ENCODE measurements around the gene CCDC86. TPM values are rescaled to one million over a fixed set of nuclear protein-coding genes. Genes with fewer than 3 reads are reported as not detected.

The CCDC86 gene
- total RNA-seq, 4 donors from 2014 or later: 32.5 to 46.3 (median 40.3) TPM

DNA sequence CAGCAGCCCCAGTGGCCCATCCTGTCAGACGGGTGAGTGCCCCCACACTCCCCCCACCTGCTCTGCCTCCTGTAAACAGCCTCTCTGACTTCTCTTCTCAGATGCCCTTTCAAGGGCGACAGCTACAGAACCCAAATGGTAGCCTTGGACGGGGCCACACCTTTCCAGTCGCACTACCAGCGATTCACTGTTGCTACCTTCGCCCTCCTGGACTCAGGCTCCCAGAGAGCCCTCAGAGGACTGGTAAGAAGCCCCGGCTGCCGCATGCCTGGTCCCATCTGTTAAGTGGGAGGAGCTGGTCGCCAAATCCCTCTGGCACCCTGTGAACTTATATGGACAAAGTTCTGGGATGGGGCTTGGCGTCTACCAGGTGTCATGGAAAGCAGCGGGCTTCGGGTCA, 31.6 kb downstream of the CCDC86 start:
- H3K9me3 ChIP-seq: no peaks in the 10 kb centered on the region
- whole genome bisulfite sequencing: 82% methylated on average over 12 of the region's 12 CpGs
- DNase-seq (ENCODE audit: low spot score in 2 of 2): peak in 1 of 2 donors; percentile 70
- H3K36me3 ChIP-seq: peaks cover 10% of the 10 kb centered on the region
- no peak overlapping the region for H3K4me3 ChIP-seq
- H3K27ac ChIP-seq: no peak overlapping the region
- H3K27me3 ChIP-seq: no peaks in the 10 kb centered on the region
- TF ChIP-seq EP300 (IDR thresholded peaks at IDR 0.05): no peak
- H3K4me1 ChIP-seq: peaks cover 6% of the 10 kb centered on the region

DNA sequence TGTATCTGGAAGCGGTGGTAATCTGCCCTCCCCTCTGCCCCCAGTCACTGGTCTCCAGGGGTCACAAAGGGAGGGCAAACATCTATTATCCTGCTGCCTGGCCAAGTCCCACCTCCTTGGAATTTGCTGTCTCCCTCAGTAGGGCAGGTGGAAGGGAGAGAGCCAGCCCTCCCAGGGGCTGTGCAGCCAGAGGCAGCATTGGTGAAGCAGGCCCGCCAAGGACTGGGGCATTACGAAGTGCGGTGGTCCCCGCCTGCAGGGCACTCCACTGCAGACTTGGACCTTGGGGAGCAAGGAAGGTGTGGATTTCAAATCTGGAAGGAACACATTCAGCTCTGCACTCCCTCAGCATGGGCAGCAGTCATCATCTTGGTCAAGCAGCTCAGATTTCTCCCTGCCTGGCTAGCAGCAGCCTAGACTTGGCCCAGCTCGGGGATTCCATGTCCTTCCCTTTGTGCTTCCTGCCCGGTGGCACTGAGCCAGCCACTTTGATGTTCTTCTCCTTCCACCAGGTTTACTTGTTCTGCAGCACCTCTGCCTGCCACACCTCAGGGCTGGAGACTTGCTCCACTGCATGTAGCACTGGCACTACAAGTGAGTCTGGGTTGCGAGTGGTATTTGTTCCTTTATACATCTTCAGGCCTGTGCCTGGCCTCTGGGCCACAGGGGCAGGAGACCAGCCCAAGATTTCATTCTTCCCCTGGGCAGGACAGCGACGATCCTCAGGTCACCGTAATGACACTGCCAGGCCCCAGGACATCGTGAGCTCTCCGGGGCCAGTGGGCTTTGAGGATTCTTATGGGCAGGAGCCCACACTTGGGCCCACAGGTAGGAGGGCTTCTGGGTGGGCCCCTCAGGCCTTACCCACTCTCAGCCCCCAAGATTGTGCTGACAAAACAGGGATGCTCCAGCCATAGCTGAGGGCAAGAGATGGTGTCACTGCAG, 32.8 kb downstream of the CCDC86 start:
- no peak overlapping the region for H3K27ac ChIP-seq
- peaks cover 6% of the 10 kb centered on the region for H3K4me1 ChIP-seq
- H3K4me3 ChIP-seq: no peak overlapping the region
- peak in 1 of 2 donors; percentile 60 for DNase-seq (ENCODE audit: low spot score in 2 of 2)
- H3K27me3 ChIP-seq: no peaks in the 10 kb centered on the region
- peaks cover 16% of the 10 kb centered on the region for H3K36me3 ChIP-seq
- WGBS: 86% methylated on average over 9 of the region's 13 CpGs
- no peaks in the 10 kb centered on the region for H3K9me3 ChIP-seq
- TF ChIP-seq POLR2A (IDR thresholded peaks at IDR 0.05): no peak
- no peak for TF ChIP-seq EP300 (IDR thresholded peaks at IDR 0.05)
- TF ChIP-seq POLR2AphosphoS5 (IDR thresholded peaks at IDR 0.05): no peak
- TF ChIP-seq, protein P1, sequence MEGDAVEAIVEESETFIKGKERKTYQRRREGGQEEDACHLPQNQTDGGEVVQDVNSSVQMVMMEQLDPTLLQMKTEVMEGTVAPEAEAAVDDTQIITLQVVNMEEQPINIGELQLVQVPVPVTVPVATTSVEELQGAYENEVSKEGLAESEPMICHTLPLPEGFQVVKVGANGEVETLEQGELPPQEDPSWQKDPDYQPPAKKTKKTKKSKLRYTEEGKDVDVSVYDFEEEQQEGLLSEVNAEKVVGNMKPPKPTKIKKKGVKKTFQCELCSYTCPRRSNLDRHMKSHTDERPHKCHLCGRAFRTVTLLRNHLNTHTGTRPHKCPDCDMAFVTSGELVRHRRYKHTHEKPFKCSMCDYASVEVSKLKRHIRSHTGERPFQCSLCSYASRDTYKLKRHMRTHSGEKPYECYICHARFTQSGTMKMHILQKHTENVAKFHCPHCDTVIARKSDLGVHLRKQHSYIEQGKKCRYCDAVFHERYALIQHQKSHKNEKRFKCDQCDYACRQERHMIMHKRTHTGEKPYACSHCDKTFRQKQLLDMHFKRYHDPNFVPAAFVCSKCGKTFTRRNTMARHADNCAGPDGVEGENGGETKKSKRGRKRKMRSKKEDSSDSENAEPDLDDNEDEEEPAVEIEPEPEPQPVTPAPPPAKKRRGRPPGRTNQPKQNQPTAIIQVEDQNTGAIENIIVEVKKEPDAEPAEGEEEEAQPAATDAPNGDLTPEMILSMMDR (IDR thresholded peaks at IDR 0.05): no peak

DNA sequence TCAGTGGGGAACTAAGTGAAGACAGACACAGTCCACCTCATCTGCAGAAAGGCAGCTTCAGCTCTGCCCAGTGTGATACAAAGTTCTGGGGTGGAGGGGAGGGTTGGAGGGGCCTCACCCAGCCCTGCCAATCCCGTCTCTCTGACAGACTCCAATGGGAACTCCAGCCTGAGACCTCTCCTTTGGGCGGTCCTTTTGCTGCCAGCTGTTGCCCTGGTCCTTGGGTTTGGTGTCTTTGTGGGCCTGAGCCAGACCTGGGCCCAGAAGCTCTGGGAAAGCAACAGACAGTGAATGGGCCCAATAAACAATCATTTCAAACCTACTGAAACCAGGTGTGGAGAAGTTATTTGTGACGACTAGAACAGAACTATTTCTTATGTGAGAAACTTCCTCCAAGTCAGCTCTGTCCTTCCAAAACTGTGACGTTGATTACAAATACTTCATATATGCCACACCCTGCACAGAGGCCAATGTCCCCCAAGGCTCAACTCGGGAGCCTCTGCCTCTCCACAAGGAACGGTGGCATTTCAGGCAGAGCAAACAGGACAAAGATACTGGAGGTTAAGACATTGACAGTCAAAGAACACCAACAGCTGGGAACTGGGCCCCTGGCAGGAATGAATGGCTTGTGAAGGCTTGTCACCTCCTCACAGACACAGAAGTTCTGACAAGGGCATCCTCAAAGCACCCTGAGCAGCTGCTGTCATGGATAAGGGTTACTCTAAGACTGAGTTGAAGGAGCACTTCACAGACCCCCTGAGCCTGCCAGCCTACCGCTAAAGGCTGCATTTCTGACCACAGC, 33.7 kb downstream of the CCDC86 start:
- 62% methylated on average over 5 of the region's 7 CpGs for WGBS
- H3K9me3 ChIP-seq: no peaks in the 10 kb centered on the region
- TF ChIP-seq POLR2AphosphoS5 (IDR thresholded peaks at IDR 0.05): no peak
- TF ChIP-seq, protein P1 (IDR thresholded peaks at IDR 0.05): no peak
- no peak for TF ChIP-seq POLR2A (IDR thresholded peaks at IDR 0.05)
- peaks cover 24% of the 10 kb centered on the region for H3K36me3 ChIP-seq
- DNase-seq (ENCODE audit: low spot score in 2 of 2): peak in 1 of 2 donors; percentile 47
- peaks cover 6% of the 10 kb centered on the region for H3K4me1 ChIP-seq
- no peak overlapping the region for H3K4me3 ChIP-seq
- H3K27ac ChIP-seq: no peak overlapping the region
- H3K27me3 ChIP-seq: no peaks in the 10 kb centered on the region

DNA sequence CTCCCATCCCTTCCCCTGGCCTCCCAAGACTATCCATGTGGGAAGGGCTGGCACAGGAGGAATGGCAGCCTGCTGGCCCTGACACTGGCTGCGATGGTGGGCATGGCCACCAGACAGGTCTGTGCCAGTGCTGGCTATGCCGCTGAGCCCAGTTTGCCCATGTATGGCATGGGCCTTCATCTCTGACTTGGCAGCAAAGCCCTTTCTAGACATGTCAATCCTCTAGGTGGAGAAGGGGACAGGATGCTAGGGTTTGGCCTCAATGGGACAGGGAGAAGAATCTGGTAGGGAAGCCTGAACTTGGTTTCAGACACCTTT, 34.2 kb downstream of the CCDC86 start:
- WGBS: 83% methylated on average over 1 of the region's 2 CpGs

DNA sequence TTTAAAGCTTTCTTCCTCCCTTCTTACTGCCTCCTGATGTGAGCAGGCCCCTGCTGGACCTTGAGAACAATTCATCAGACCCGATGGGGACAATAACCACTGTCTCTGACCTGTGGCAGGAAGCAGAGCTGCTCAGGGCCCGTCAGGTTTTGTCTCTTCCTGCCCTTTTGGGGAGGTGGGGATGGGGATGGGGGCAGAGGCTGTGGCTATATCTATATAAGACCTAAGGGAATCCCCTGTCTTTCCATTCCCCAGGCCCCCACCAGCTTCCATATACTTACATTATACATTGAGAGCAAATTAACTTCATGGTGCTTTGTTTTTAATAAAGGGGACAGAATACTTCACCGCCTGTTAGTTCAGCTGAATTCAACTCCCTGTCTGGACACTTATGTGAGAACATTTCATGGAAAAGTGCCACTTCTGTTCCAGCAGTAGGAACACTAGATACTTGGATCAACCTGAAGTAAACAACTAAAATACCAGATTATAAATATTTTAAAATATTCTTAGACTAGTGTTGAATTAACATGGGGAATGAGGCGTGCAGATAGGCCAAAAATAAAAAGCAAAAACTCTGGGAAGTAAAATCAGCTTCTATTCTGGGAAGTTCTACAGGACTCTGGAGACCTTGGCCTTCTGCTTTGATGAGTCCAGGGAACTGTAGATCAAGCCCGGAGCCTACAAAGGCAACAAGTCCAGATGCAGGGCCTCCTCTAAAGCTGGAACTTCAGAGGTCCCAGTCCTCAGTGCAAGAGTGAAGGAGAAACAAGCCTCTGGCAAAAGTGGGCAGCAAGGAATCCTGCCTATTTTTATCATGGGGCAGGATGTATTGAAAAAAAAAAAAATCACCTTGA, 36.6 kb downstream of the CCDC86 start:
- no peak overlapping the region for H3K4me3 ChIP-seq
- H3K27ac ChIP-seq: no peak overlapping the region
- no peaks in the 10 kb centered on the region for H3K27me3 ChIP-seq
- H3K9me3 ChIP-seq: no peaks in the 10 kb centered on the region
- no peaks in the 10 kb centered on the region for H3K4me1 ChIP-seq
- peaks cover 33% of the 10 kb centered on the region for H3K36me3 ChIP-seq
- DNase-seq (ENCODE audit: low spot score in 2 of 2): peak in 1 of 2 donors; percentile 67
- TF ChIP-seq POLR2A (IDR thresholded peaks at IDR 0.05): no peak
- TF ChIP-seq, protein P1 (IDR thresholded peaks at IDR 0.05): no peak
- no peak for TF ChIP-seq POLR2AphosphoS5 (IDR thresholded peaks at IDR 0.05)
- no peak for TF ChIP-seq EP300 (IDR thresholded peaks at IDR 0.05)
- WGBS: 72% methylated on average over 5 of the region's 5 CpGs

More for the DNA sequence above, 34.2 kb downstream of the CCDC86 start:
- peak in 1 of 2 donors; percentile 57 for DNase-seq (ENCODE audit: low spot score in 2 of 2)
- TF ChIP-seq EP300 (IDR thresholded peaks at IDR 0.05) (no peak), POLR2AphosphoS5 (IDR thresholded peaks at IDR 0.05) (no peak)
- TF ChIP-seq, protein P1 (IDR thresholded peaks at IDR 0.05): no peak
- H3K4me1 ChIP-seq: peaks cover 6% of the 10 kb centered on the region
- H3K9me3 ChIP-seq: no peaks in the 10 kb centered on the region
- no peak overlapping the region for H3K4me3 ChIP-seq
- no peak overlapping the region for H3K27ac ChIP-seq
- H3K36me3 ChIP-seq: peaks cover 28% of the 10 kb centered on the region
- no peaks in the 10 kb centered on the region for H3K27me3 ChIP-seq
